SK-N-SH treated with all-trans-retinoic acid at 6 μM for 48 hours (cell line): ENCODE data around the gene FAM120A.

Source experiments
- BACH2 ChIP-seq: fragments of 250-450 bp; sonication (Bioruptor Pico); IDR thresholded peaks from 2 replicates; pipeline ENCODE4 v1.9.0; 2021; ENCODE audit warnings: mild to moderate bottlenecking, borderline replicate concordance
- CREB5 ChIP-seq: fragments of 250-450 bp; sonication (Bioruptor Pico); IDR thresholded peaks from 2 replicates; pipeline ENCODE4 v1.5.1; 2020; ENCODE audit warnings: low read depth, mild to moderate bottlenecking, moderate library complexity
- CSDC2 ChIP-seq: fragments of 250-450 bp; sonication (Bioruptor Pico); IDR thresholded peaks from 2 replicates; pipeline ENCODE4 v1.5.0; 2020; ENCODE audit warnings: mild to moderate bottlenecking, moderate library complexity
- GLIS3 ChIP-seq: fragments of 250-450 bp; sonication (Bioruptor Pico); IDR thresholded peaks from 2 replicates; pipeline ENCODE4 v1.5.0; 2020; ENCODE audit warnings: mild to moderate bottlenecking, moderate library complexity
- POU6F1 ChIP-seq: fragments of 250-450 bp; sonication (Bioruptor Pico); IDR thresholded peaks from 2 replicates; pipeline ENCODE4 v1.8.0; 2021; ENCODE audit warnings: low read depth, mild to moderate bottlenecking, moderate library complexity, borderline replicate concordance
- PPARA ChIP-seq: fragments of 250-450 bp; sonication (Bioruptor Pico); IDR thresholded peaks from 2 replicates; pipeline ENCODE4 v1.5.0; 2020; ENCODE audit warnings: mild to moderate bottlenecking, borderline replicate concordance
- ZFP30 ChIP-seq: fragments of 450-650 bp; formaldehyde crosslinking; IDR thresholded peaks from 2 replicates; pipeline ENCODE4 v1.5.0; 2022; ENCODE audit warnings: mild to moderate bottlenecking, moderate library complexity

GRCh38 chr9:93536167-93536566, 84.7 kb downstream of the FAM120A start:
- TF ChIP-seq CREB5 = no peak
- no peak for TF ChIP-seq GLIS3
- TF ChIP-seq CSDC2 (CRISPR knock-in tag) = no peak
- TF ChIP-seq PPARA = no peak
- TF ChIP-seq BACH2 (CRISPR knock-in tag) = no peak
- TF ChIP-seq POU6F1 (CRISPR knock-in tag) = no peak
- TF ChIP-seq ZFP30 = no peak
